GM19324 (cell line): Measurements from ENCODE around the gene HHIPL1.

Source experiments
- ATAC-seq: cut with Tn5 transposase; IDR thresholded peaks from one replicate; pipeline ENCODE4 v1.9.1; 2021; ENCODE audit warnings: mild to moderate bottlenecking, moderate library complexity; ENCODE audit not compliant: unreplicated experiment, low FRiP score

Gene HHIPL1

GRCh38 chr14:99609245-99610170, 35.4 kb upstream of the HHIPL1 start:
- no peak for ATAC-seq

- no peak for ATAC-seq
These were observed 33.3 kb upstream of the HHIPL1 start for GRCh38 chr14:99611646-99612045.

GRCh38 chr14:99612071-99612737, 32.7 kb upstream of the HHIPL1 start:
- no peak for ATAC-seq

DNA sequence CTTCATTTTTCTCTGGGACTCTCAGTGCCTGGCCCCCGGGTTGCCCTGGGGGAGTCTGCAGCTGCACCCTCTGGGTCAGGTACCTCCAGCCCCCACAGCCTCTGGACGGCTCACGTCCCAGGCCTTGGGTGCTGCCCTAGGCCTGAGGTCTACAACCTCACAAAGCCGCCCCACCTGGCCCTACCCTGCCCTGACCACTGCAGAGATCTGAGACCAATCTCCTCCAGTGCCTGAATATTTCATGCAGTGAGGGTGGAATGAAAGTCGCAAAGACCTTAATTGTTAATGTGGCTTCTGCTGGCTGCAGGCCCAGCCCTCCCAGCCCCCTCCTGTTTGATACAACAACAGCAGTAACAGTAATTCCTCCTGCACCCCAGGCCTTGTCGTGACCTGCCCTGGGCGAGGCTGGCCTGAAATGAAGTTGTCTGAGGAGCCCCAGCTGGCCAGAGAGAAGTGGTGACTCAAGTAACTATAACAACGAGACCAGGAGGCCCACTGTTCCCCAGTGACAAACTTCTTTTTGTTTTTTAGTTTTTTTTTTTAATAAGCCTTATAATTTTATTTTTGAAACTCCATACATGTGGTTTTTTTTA, 32.1 kb upstream of the HHIPL1 start:
- no peak for ATAC-seq

DNA sequence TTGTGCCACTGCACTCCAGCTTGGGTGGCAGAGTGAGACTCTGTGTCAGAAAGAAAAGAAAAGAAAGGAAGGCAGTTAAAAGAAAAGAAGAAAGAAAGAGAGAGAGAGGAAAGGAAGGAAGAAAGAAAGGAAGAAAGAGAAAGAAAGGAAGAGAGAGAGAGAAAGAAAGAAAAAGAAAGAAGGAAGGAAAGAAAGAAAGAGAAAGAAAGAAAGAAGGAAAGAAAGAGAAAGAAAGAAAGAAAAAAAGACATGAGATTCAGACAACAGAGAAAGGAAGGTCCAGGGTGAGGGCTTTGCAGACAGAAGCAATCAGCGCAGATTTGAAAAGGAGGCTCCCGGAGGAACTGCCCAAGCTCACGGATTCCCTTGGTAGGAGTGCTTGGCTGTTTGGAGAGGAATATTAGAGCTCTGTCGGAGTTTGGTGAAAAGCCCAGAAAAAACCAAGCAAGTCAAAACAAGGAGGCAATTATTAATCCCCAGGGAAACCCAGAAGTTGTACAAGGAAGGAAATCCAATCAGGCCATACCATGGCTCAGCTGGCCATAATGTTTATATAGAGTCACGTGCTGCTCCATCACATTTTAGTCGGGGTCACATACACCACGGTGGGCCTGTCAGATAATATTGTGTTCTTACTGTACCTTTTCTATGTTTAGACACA, 29.3 kb upstream of the HHIPL1 start:
- no peak for ATAC-seq

- ATAC-seq, result no peak
These were observed 27.8 kb upstream of the HHIPL1 start for GRCh38 chr14:99616832-99617800.

DNA sequence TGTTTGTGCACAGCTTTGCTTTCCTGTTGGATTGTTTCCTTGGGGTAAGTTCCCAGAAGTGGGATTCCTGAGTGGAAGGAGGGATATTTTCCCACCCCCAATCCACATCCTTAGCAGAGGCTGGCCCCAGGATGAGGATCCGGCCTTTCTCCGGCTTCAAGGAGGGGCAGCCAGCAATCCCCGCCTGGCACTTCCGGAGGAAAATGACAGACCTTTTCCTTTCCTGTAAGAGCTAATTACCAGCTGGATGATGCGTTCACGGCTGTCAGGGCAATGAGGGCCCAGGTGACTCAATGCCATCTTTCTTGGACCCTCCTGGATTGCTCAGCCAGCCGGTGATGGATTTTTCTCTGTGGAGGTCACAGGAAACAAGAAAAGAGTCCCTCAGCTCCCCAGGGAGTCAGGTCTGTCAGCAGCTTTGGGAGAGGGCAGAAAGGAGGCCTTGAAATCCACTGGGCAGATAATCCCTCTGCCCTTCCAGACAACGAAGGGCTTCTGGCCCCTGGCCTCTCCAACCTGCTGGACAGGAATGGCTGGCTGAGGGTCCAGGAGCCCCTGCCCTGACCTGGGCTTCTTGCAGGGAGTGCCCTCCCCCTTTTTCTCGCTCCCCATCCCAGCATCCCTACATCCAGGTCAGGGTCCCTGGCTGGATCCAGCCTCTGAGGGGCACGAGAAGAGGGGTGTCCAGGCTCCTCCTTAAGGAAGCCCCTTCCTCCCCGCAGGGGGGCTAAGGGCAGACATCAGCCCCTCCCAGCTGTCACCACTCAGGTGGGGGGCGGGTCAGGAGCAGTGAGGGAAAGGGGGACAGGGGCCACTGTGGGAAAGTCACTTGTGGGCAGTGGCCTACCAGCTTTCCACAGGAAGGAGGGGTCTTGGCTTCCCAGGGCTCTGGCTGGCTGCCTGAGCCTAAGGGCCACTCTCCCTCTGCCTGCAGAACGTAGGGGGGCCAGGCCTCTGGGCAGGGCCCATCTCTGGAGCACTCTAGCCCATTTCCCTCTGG, 24.8 kb upstream of the HHIPL1 start:
- no peak for ATAC-seq

DNA sequence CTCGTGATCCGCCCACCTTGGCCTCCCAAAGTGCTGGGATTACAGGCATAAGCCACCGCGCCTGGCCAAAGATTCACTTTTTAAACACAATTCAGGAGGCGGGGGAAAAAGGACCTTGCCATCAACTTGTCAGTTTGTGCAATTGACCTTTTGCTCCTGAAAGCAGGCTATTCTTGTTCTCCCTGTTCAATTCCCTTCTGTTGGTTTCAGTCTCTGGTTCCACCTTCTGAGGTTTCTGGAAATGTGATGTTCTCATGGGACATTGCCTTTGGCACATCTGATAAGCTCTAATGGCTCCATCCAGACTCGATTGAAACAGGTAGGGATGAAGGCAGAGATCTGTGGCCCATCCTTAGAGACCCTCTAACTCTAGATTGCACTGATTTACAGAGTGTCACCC, 23.0 kb upstream of the HHIPL1 start:
- ATAC-seq, result no peak

- no peak for ATAC-seq
These were observed 20.9 kb upstream of the HHIPL1 start for GRCh38 chr14:99624024-99624423.

GRCh38 chr14:99624971-99625370, 20.0 kb upstream of the HHIPL1 start:
- no peak for ATAC-seq

DNA sequence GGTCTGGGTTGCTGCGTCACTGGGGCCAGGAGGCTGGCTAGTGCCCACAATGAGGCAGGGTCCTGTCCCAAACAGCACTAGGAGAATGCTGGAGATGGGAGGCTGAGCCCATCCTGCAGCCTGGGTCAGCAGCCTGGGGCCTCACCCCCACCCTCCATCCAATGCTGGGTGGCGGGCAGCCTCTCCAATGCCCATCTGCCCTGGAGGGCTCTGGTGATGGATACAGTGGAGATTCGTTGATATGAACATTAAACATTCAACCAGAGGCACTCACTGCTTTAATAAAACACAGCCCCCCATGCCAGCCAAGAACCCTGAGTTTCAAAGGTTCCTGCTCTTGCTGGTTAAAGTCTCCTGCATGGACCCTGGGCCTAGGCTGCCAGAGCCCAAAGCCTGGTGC, 19.5 kb upstream of the HHIPL1 start:
- no peak for ATAC-seq

GRCh38 chr14:99626041-99626648, 18.8 kb upstream of the HHIPL1 start:
- no peak for ATAC-seq

GRCh38 chr14:99627100-99627499, 17.8 kb upstream of the HHIPL1 start:
- ATAC-seq, result no peak

DNA sequence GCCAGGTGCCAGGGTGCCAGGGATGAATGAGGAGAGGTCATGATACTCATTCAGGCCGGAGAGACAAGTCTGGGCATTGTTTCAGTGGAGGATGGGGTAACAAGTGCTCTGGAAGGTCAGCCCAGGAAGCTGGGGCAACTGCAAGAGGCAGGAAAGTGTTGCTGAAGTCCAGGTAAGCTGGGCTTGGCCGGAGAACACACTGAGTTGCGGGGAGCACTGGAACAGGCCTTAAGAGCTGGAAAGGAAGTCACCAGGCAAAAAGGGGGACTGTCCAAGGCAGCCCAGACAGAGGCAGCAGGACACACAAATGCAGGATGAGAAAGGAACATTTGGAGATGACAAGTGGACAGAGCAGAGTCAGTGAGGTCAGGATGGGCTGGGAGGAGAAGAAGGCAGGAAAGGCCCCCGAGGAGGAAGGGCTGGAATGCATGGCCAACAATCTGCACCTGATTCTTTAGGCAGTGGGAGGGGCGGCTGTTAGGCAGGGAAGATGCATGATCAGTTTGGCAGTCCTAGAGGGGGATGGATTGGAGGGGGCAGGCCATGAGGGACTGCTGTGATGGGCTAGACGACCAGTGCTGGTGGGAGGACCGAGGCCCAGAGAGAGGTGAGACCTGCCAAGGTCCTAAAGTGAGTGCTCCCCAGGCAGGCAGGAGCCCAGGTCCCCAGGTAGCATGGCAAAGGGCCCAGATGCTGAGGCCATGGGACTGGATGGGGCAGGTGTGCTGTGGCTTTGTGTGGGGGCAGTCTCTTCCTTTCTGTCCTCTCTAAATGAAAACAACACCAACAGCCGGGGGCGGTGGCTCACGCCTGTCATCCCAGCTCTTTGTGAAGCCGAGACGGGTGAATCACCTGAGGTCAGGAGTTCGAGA, 17.2 kb upstream of the HHIPL1 start:
- ATAC-seq, result no peak

- peak; percentile 76 for ATAC-seq
These were observed 15.9 kb upstream of the HHIPL1 start for GRCh38 chr14:99628887-99629618.

- ATAC-seq, result no peak
These were observed 14.7 kb upstream of the HHIPL1 start for GRCh38 chr14:99630202-99630601.
